Muscle layer of colon (tissue), 2 donors: ENCODE results near the gene ASCC2.

ENCODE experiments used
- H3K27ac ChIP-seq: one replicate; pipeline ENCODE4 v1.7.0; 2013; ENCODE audit warnings: low read depth, mild to moderate bottlenecking, low read length, moderate library complexity
- H3K27me3 ChIP-seq, 2 donors: one replicate each; pipeline ENCODE4 v1.7.0; 2013; ENCODE audit warnings: low read length in 2 of 2, mild to moderate bottlenecking in 2 of 2; ENCODE audit not compliant: insufficient read depth in 2 of 2, control insufficient read depth in 1 of 2
- H3K36me3 ChIP-seq: one replicate; pipeline ENCODE4 v1.7.0; 2013; ENCODE audit warnings: mild to moderate bottlenecking, low read length; ENCODE audit not compliant: insufficient read depth
- H3K4me1 ChIP-seq: one replicate; pipeline ENCODE4 v1.7.0; 2013; ENCODE audit warnings: mild to moderate bottlenecking, low read length; ENCODE audit not compliant: insufficient read depth
- H3K4me3 ChIP-seq, 2 donors: one replicate each; pipeline ENCODE4 v1.7.0; 2013; ENCODE audit warnings: low read length in 2 of 2, low read depth in 1 of 2, mild to moderate bottlenecking in 1 of 2, moderate library complexity in 1 of 2
- H3K9ac ChIP-seq: one replicate; pipeline ENCODE4 v1.7.0; 2013; ENCODE audit warnings: low read length
- H3K9me3 ChIP-seq: one replicate; pipeline ENCODE4 v1.7.0; 2013; ENCODE audit warnings: mild to moderate bottlenecking, low read length
- donor health status: abdominal sarcoma.
- donor health status: Adenocarcinoma of cecum.

The ASCC2 gene

DNA sequence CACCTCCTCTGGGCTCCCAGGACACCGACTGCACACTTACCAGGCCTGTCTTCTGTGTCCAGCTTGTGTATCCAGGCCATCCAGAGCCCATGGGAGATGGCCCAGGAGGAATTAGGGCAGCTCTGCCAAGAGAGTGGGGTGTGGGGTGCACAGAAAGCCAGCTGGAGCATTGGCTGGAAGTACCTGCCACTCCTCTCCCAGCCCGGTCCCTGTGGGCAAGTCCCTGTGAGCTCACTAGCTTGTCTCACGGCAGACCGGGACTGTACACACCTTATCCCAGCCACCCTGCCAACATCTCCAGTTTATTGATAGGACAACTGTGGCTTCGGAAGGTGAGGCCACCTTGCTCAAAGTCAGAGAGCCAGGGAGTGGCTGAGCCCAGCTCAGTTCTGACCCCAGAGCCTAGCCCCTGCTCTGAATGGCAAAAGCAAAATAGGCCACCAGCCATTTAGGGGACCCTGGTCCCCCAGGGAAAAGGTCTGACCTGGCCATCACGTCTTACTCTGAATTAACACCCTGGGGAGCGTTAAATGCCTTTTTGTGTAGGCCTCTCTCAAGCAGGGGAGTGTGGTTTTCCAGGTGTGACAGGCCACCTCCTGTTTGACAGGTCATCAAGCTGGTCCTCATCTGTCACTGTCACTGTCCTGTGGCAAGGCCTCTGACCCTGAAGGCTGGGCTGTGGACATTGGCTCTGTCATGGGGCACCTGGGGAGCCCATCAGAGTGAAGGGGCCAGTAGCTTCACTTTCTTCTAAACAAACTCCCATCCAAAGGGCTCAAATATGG, 55.8 kb downstream of the ASCC2 start:
- Histone ChIP-seq H3K27ac (peak overlapping the region; percentile 4), H3K4me3 (no peak overlapping the region), H3K4me1 (peaks cover 16% of the 10 kb centered on the region), H3K9ac (no peak overlapping the region), H3K27me3 (no peaks in the 10 kb centered on the region), H3K36me3 (no peaks in the 10 kb centered on the region), H3K9me3 (no peaks in the 10 kb centered on the region)

DNA sequence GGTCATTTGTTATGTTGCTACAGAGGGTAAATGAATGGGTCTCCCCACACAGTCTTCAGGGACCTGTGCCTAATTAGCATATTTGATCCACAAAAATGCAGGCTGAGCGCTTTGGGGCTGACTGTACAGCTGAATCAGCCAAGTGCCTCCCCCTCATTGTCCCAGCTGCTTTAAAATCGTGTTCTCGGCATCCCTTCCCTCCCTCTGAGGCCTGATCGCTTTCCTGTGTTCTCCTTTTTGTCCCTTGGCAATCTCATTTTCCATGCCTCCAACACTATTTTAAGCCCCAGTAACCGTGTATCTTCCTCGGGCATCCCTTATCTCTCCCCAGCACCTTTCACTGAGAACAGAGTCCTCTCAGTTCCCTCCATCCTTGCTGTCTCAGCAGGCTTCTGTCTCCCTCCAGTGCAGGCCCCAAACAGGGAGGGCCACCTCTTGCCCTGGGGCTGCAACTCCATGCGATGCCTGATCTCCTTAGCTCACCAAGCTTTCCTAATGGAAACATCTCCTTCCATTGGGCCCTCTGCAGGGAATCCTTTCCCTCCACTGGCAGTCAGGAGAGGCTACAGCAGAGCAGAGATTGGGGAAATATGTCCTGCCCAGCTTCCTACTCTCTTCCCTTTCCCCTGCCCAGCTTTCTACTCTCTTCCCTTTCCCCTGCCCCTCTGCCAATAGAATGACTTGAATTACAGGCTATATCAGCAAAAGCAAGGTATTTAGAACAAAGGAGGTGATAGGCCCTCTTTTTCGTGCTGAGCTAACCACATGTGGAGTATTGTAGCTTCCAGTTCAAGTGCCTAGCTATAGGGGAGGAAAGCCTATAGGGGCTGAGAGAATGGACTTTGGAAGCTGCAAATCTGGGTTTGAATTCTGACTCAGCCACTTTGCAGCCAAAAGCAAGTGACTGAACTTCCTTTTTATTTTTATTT, 57.1 kb downstream of the ASCC2 start:
- Histone ChIP-seq H3K27me3 (no peaks in the 10 kb centered on the region), H3K36me3 (no peaks in the 10 kb centered on the region), H3K9me3 (no peaks in the 10 kb centered on the region), H3K4me3 (no peak overlapping the region), H3K27ac (peak overlapping the region; percentile 34), H3K9ac (no peak overlapping the region), H3K4me1 (peaks cover 16% of the 10 kb centered on the region)

- no peaks in the 10 kb centered on the region for H3K9me3 ChIP-seq
- H3K9ac ChIP-seq = no peak overlapping the region
- H3K4me3 ChIP-seq = no peak overlapping the region
- peaks cover 16% of the 10 kb centered on the region for H3K4me1 ChIP-seq
- no peaks in the 10 kb centered on the region for H3K36me3 ChIP-seq
- H3K27me3 ChIP-seq = no peaks in the 10 kb centered on the region
- no peak overlapping the region for H3K27ac ChIP-seq
Observed at GRCh38 chr22:29780220-29780619, 57.9 kb downstream of the ASCC2 start.

DNA sequence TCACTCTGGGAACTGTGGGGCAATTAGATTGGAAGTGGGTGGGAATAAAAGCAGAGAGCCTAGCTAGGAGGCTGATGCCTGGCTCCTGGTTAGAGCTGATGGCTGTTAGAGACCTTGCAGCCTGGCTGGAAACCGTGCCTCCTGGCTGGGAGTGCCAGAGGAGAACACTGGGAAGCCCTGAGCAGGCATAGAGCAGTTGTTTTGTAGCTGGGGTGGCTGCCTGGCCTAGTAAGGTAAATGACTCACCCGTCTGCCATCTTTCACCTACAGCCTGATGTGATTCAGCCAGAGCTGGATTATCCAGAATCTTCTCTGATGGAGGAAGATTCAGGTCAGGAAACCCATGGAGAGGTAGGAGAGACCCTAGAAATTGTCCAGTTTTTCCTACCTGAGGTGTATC, 64.8 kb downstream of the ASCC2 start:
- Histone ChIP-seq H3K36me3 (peaks cover 19% of the 10 kb centered on the region), H3K4me1 (peaks cover 8% of the 10 kb centered on the region), H3K27ac (no peak overlapping the region), H3K4me3 (no peak overlapping the region), H3K9ac (no peak overlapping the region), H3K9me3 (no peaks in the 10 kb centered on the region), H3K27me3 (no peaks in the 10 kb centered on the region)

DNA sequence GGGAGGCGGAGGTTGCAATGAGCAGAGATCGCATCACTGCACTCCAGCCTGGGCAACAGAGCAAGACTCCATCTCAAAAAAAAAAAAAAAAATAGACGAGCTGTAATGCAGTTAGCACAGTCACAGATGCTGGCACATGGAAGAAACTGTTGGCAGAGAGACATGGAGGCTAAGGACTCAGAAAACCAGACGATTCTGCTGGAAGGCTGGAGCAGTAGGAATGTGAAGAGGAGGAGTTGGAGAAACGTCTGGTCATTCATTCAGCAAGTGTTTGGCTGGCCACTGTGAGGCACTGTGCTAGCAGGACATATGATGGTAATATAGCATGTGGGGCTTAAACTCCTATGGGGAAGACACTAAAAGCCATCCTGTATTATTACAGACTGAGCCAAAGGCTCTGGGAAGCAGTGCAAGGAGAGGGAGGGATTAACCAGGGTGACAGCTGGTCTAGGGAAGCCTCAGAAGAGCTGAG, 65.9 kb downstream of the ASCC2 start:
- Histone ChIP-seq H3K36me3 (peaks cover 19% of the 10 kb centered on the region), H3K9ac (no peak overlapping the region), H3K4me3 (no peak overlapping the region), H3K4me1 (peaks cover 12% of the 10 kb centered on the region), H3K9me3 (no peaks in the 10 kb centered on the region), H3K27me3 (no peaks in the 10 kb centered on the region), H3K27ac (no peak overlapping the region)

GRCh38 chr22:29769723-29770321, 68.3 kb downstream of the ASCC2 start:
- no peak overlapping the region for H3K4me3 ChIP-seq
- H3K9me3 ChIP-seq = no peaks in the 10 kb centered on the region
- H3K27me3 ChIP-seq = no peaks in the 10 kb centered on the region
- no peak overlapping the region for H3K27ac ChIP-seq
- peaks cover 21% of the 10 kb centered on the region for H3K4me1 ChIP-seq
- H3K9ac ChIP-seq = no peak overlapping the region
- peaks cover 19% of the 10 kb centered on the region for H3K36me3 ChIP-seq

- Histone ChIP-seq H3K9me3 (no peaks in the 10 kb centered on the region), H3K4me3 (peak overlapping the region; percentile 46 to 89), H3K27ac (peak overlapping the region; percentile 70), H3K9ac (peak overlapping the region; percentile 93), H3K36me3 (peaks cover 19% of the 10 kb centered on the region), H3K4me1 (peaks cover 21% of the 10 kb centered on the region), H3K27me3 (no peaks in the 10 kb centered on the region)
Observed at GRCh38 chr22:29768052-29768693, 69.9 kb downstream of the ASCC2 start.

DNA sequence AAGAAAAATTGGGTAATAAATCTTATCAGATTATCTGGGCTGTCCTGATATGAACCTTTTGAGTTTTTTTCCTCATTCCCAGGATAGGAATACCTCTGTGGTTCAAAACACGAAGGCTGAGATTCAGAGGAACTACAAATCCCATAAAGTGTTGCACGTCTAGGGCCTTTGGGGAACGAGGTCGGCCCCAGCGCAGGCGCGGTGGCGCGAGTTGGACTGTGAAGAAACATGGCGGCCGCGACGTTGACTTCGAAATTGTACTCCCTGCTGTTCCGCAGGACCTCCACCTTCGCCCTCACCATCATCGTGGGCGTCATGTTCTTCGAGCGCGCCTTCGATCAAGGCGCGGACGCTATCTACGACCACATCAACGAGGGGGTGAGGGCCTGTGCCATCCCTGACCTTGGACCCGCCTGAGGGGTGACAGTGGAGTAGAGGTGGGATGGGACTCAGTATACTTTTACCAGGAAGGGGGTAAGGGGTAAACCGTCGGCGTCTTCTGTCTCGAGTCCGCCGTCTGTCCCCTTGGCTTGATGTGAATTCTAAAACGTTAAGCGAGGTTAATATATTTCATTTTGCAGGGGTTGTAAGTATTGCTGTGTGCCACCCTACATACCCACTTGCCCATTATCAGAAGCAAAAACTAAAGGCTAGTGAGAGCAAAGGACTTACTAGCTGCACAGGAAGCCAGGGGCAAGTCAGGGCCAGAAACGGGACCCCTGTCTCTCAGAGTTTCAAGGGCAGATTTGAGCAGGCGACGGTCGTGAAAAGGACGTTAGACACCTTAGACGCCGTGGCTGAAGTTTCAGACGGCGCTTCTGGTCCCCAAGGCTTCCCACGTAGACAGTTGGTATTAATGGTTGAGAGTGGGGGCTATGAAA, 70.7 kb downstream of the ASCC2 start, which contains the start of gene UQCR10:
Gene UQCR10 (plus strand): TSS at position 199 of the 881 bp plus-strand sequence. CDS start 30 bp downstream, at position 229.
- Histone ChIP-seq H3K27ac (peak within 1 kb of the TSS; percentile 70), H3K9ac (peak within 1 kb of the TSS; percentile 93), H3K36me3 (peaks cover 19% of the 10 kb centered on the region), H3K4me1 (peaks cover 21% of the 10 kb centered on the region), H3K9me3 (no peaks in the 10 kb centered on the region), H3K27me3 (no peaks in the 10 kb centered on the region), H3K4me3 (peak within 1 kb of the TSS; percentile 46 to 89)

GRCh38 chr22:29766632-29767170, 71.4 kb downstream of the ASCC2 start, which contains the start of gene ZMAT5:
Gene ZMAT5, minus strand, starts transcription at chr22:29767007. Its CDS starts 18,463 bp downstream, at chr22:29748544.
- H3K9me3 ChIP-seq = no peaks in the 10 kb centered on the region
- H3K9ac ChIP-seq = peak within 1 kb of the TSS; percentile 93
- H3K27ac ChIP-seq = peak within 1 kb of the TSS; percentile 70
- H3K4me3 ChIP-seq = peak within 1 kb of the TSS; percentile 46 to 89
- H3K4me1 ChIP-seq = peaks cover 21% of the 10 kb centered on the region
- no peaks in the 10 kb centered on the region for H3K27me3 ChIP-seq
- H3K36me3 ChIP-seq = peaks cover 19% of the 10 kb centered on the region
